Karpas-422 (cell line): ENCODE results near the gene ZKSCAN1. TPM values are rescaled to one million over a fixed set of nuclear protein-coding genes. Genes with fewer than 3 reads are reported as not detected.

Experiments
- DNase-seq: peaks from one replicate; pipeline ENCODE4 v3.0.0-alpha.2; 2015
- H2AFZ ChIP-seq: fragments of 200-600 bp; sonication (generic); 2 replicates; pipeline ENCODE4 v1.6.1; 2014; ENCODE audit warnings: antibody characterized with exemption, low read length, mixed read lengths
- H3K27ac ChIP-seq: fragments of 200-600 bp; sonication (generic); 2 replicates; pipeline ENCODE4 v1.5.1; 2014; ENCODE audit warnings: mild to moderate bottlenecking, low read length, moderate library complexity
- H3K27me3 ChIP-seq: fragments of 200-600 bp; sonication (generic); 2 replicates; pipeline ENCODE4 v1.6.1; 2014; ENCODE audit warnings: low read length, mixed read lengths
- H3K36me3 ChIP-seq: fragments of 200-600 bp; sonication (generic); 2 replicates; pipeline ENCODE4 v1.6.1; 2014; ENCODE audit warnings: low read length, mixed read lengths; ENCODE audit not compliant: insufficient read depth
- H3K4me1 ChIP-seq: fragments of 200-600 bp; sonication (generic); 2 replicates; pipeline ENCODE4 v1.6.1; 2014; ENCODE audit warnings: mild to moderate bottlenecking, low read length, mixed read lengths
- H3K4me2 ChIP-seq: fragments of 200-600 bp; sonication (generic); 2 replicates; pipeline ENCODE4 v1.6.1; 2014; ENCODE audit warnings: low read length, low read depth, mild to moderate bottlenecking; ENCODE audit not compliant: poor library complexity, severe bottlenecking
- H3K4me3 ChIP-seq: fragments of 200-600 bp; sonication (generic); 2 replicates; pipeline ENCODE4 v1.5.1; 2014; ENCODE audit warnings: mild to moderate bottlenecking, antibody characterized with exemption, low read length, mixed read lengths
- H3K79me2 ChIP-seq: fragments of 200-600 bp; sonication (generic); 2 replicates; pipeline ENCODE4 v1.6.1; 2014; ENCODE audit warnings: mild to moderate bottlenecking, low read length, mixed read lengths
- H3K9ac ChIP-seq: fragments of 200-600 bp; sonication (generic); 2 replicates; pipeline ENCODE4 v1.6.0; 2014; ENCODE audit warnings: low read length
- H3K9me2 ChIP-seq: fragments of 200-600 bp; sonication (generic), shearing (Covaris generic); replicated peaks from 2 replicates; pipeline ENCODE4 v1.6.0; 2014; ENCODE audit warnings: mild to moderate bottlenecking, low read length, moderate library complexity; ENCODE audit not compliant: insufficient read depth
- H3K9me3 ChIP-seq: fragments of 300-700, 200-600 bp; sonication (generic); 2 replicates; pipeline ENCODE4 v1.6.1; 2014; ENCODE audit warnings: low read length, mixed read lengths
- H4K20me1 ChIP-seq: fragments of 200-600 bp; sonication (generic); 2 replicates; pipeline ENCODE4 v1.6.1; 2014; ENCODE audit warnings: mild to moderate bottlenecking, antibody characterized with exemption, low read length, low read depth; ENCODE audit not compliant: insufficient read depth
- total RNA-seq: library from RNA; depleted of rRNA; stranded (reverse); fragments of >200 nt; shearing (Covaris generic); gene quantifications from 2 replicates; pipeline ENCODE4 v1.2.3, GENCODE V29; 2014; ENCODE audit warnings: low replicate concordance

Gene ZKSCAN1
- total RNA-seq, 1 experiment from 2014 or later, result 22.1 TPM

DNA sequence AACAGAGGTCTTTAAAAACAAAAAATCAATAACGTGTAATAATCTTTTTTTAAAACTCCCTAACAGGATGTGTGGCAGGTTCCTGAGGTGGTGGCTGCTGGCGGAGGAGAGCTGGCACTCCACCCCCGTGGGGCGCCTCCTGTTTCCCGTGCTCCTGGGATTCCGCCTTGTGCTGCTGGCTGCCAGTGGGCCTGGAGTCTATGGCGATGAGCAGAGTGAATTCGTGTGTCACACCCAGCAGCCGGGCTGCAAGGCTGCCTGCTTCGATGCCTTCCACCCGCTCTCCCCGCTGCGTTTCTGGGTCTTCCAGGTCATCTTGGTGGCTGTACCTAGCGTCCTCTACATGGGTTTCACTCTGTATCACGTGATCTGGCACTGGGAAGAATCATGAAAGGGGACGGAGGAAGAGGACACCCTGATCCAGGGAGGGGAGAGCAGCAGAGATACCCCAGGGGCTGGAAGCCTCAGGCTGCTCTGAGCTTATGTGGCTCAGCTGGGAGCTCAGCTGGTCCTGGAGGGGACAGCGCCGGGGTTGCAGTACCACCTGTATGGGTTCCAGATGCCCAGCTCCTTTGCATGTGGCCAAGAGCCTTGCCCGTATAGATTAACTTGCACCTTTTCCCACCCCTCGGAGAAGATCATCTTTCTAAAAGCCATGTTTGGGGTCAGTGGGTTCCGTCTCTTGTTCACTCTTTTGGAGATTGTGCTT, 22.9 kb upstream of the ZKSCAN1 start:
- H3K79me2 ChIP-seq, result no peaks in the 10 kb centered on the region
- no peak for DNase-seq
- H3K9me2 ChIP-seq, result no peaks in the 10 kb centered on the region
- H2AFZ ChIP-seq, result no peak overlapping the region
- H3K4me1 ChIP-seq, result peaks cover 17% of the 10 kb centered on the region
- no peak overlapping the region for H3K4me3 ChIP-seq
- no peak overlapping the region for H3K9ac ChIP-seq
- no peaks in the 10 kb centered on the region for H3K27me3 ChIP-seq
- H4K20me1 ChIP-seq, result no peaks in the 10 kb centered on the region
- H3K4me2 ChIP-seq, result no peak overlapping the region
- H3K9me3 ChIP-seq, result no peaks in the 10 kb centered on the region
- H3K27ac ChIP-seq, result no peak overlapping the region
- no peaks in the 10 kb centered on the region for H3K36me3 ChIP-seq

DNA sequence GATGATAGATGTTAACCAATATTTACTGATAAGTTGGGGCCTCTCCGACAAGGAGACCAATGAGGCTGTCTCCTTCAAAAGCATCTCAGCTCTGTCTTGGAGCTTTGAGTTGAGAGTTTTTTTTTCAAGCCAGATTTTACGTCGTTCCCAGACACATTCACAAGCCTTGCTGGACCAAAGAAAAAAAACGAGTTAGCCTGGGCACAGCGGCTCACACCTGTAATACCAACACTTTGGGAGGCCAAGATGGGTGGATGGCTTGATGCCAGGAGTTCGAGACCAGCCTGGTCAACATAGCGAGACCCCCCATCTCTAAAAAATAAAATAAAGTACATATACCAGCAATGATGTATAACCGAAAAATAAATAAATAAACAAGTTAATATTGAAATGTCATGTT, 20.6 kb upstream of the ZKSCAN1 start:
- H3K79me2 ChIP-seq, result no peaks in the 10 kb centered on the region
- H4K20me1 ChIP-seq, result no peaks in the 10 kb centered on the region
- H3K4me3 ChIP-seq, result no peak overlapping the region
- H2AFZ ChIP-seq, result no peak overlapping the region
- no peak overlapping the region for H3K27ac ChIP-seq
- no peaks in the 10 kb centered on the region for H3K9me3 ChIP-seq
- H3K4me2 ChIP-seq, result no peak overlapping the region
- DNase-seq, result no peak
- peaks cover 15% of the 10 kb centered on the region for H3K4me1 ChIP-seq
- H3K36me3 ChIP-seq, result no peaks in the 10 kb centered on the region
- no peaks in the 10 kb centered on the region for H3K27me3 ChIP-seq
- no peak overlapping the region for H3K9ac ChIP-seq
- H3K9me2 ChIP-seq, result no peaks in the 10 kb centered on the region

DNA sequence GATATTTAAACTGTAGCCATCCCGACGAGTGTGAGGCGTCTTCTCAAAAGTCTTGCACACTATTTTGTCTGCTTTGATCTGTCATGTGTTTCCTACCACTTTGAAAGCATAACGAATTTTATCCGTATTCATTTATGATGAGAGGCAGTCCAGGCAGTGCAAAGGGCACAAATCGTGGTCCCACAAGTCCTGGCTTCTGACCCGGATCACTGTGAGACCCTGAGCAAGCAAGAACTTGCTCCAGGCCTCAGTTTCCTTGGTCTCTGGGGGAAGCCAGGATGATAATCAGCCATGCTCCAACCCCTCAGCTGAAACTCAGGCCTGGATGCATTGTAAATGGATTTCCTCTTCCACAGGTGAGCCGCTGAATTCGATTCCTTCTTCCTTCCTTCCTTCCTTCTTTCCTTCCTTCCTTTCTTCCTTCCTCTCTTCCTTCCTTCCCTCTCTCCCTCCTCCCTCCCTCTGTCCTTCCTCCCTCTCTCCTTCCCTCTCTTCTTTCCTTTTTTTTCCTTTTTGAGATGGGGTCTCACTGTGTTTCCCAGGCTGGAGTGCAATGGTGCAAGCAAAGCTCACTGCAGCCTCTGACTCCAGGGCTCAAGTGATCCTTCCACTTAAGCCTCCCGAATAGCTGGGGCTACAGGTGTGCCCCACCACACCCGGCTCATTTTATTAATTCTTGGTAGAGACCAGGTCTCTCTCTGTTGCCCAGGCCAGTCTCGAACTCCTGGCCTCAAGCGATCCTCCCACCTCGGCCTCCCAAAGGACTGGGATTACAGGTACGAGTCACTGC, 18.4 kb upstream of the ZKSCAN1 start:
- Histone ChIP-seq H3K9ac (peak overlapping the region; percentile 76), H3K79me2 (no peaks in the 10 kb centered on the region), H3K36me3 (no peaks in the 10 kb centered on the region), H4K20me1 (no peaks in the 10 kb centered on the region), H2AFZ (peak overlapping the region; percentile 72; the same call in 1 of the 2 replicates), H3K9me2 (no peaks in the 10 kb centered on the region), H3K4me3 (peak overlapping the region; percentile 72), H3K4me1 (peaks cover 8% of the 10 kb centered on the region; the same call in 1 of the 2 replicates), H3K27me3 (no peaks in the 10 kb centered on the region), H3K27ac (no peak overlapping the region), H3K9me3 (no peaks in the 10 kb centered on the region), H3K4me2 (peak overlapping the region; percentile 72)
- no peak for DNase-seq

DNA sequence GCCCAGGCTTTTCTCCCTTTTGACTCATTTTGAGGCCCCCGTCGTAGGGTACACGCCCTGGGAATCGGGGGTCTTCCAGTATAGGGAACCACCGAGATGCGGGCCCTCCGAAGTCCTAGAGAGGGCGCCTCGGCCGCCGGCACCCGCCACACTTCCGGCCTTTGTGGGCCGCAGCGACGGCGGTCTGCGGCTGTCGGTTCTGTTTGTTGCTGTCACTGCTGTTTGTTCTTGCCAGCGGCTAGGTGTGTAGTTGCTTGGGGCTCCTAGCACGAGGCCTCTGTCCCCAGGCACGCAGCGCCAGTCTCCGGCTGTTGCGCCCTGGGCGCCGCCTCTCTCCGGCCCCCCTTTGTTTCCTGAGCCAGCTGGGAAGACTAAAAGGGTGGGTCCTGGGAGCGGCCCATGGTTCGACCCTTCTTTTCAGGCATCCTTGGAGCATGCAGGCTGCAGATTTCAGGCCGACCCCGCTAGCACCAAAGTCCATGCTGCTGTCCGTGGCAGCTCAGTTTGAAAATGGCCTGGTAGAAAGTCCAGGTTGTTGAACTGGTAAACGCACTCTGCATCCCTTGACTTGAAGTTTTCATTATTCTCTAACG, 17.8 kb upstream of the ZKSCAN1 start:
- no peaks in the 10 kb centered on the region for H3K9me3 ChIP-seq
- H3K27ac ChIP-seq, result no peak overlapping the region
- peak overlapping the region; percentile 76 for H3K9ac ChIP-seq
- H3K9me2 ChIP-seq, result no peaks in the 10 kb centered on the region
- H3K36me3 ChIP-seq, result no peaks in the 10 kb centered on the region
- peak overlapping the region; percentile 72 for H3K4me2 ChIP-seq
- peaks cover 8% of the 10 kb centered on the region; the same call in 1 of the 2 replicates for H3K4me1 ChIP-seq
- peak overlapping the region; percentile 72 for H3K4me3 ChIP-seq
- no peaks in the 10 kb centered on the region for H3K79me2 ChIP-seq
- DNase-seq, result peak; percentile 61
- no peaks in the 10 kb centered on the region for H3K27me3 ChIP-seq
- H2AFZ ChIP-seq, result peak overlapping the region; percentile 72; the same call in 1 of the 2 replicates
- no peaks in the 10 kb centered on the region for H4K20me1 ChIP-seq

DNA sequence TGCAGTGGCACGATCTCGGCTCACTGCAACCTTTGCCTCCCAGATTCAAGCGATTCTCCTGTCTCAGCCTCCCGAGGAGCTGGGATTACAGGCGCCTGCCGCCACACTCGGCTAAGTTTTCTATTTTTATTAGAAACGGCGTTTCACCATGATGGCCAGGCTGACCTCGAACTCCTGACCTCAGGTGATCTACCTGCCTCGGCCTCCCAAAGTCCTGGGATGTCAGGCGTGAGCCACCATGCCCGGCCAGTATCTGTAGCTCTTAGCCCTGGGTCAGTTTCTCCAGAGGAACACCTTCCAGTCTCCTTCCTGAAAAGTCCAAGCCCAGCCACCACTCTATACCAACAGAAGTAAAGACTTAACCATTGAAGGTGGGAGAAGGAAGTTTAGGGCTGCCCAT, 15.2 kb upstream of the ZKSCAN1 start:
- no peak overlapping the region for H3K4me2 ChIP-seq
- peaks cover 6% of the 10 kb centered on the region; the same call in 1 of the 2 replicates for H3K4me1 ChIP-seq
- H3K9me2 ChIP-seq, result no peaks in the 10 kb centered on the region
- no peaks in the 10 kb centered on the region for H3K36me3 ChIP-seq
- no peak overlapping the region for H2AFZ ChIP-seq
- H3K27me3 ChIP-seq, result no peaks in the 10 kb centered on the region
- no peaks in the 10 kb centered on the region for H4K20me1 ChIP-seq
- no peak for DNase-seq
- H3K9me3 ChIP-seq, result no peaks in the 10 kb centered on the region
- H3K9ac ChIP-seq, result no peak overlapping the region
- no peak overlapping the region for H3K4me3 ChIP-seq
- no peak overlapping the region for H3K27ac ChIP-seq
- H3K79me2 ChIP-seq, result no peaks in the 10 kb centered on the region

DNA sequence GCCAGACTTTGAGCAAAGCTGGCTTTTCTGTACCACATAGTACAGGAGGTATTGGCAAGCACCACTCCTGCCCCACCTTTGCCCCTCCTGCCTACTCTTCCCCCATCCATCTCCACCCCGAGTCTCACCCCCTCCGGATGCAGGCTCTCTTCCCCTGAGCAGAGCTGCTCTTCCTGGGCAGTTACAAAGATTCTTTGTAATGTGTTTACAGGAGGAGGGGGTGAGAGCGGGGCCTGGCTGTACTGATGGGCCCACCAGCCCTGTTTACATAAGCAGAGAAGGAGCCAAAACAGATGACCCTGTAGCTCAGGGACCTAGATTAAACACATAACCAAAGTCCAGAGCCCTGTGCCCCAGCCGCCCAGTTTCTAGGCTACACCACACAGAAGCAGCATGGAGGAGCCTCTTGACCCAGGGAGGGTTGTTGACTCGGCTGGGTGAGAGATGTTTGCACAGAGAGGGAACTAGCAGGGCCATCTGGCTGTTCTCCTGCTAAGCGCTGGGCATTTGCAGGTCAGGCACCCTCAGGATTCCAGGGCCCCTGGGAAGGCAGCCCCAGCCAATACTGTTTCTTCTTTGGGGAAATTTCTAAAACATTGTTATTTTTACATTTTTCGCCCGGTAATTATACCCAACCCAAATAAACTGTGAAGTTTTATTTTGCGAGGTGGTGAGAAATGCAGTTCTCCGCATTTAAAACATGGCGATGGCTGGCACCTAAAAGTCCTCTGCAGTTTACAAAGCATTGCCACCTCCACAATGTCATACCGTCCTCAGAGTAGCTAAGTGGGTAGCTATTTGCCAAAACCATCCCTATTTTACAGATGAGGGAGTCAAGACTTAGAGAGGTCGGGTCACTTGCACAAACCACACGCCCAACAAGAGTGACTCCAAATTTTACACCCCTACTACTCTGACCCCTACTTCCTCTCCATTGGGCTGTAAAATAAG, 11.4 kb upstream of the ZKSCAN1 start:
- no peaks in the 10 kb centered on the region for H4K20me1 ChIP-seq
- H3K4me3 ChIP-seq, result no peak overlapping the region
- DNase-seq, result no peak
- no peaks in the 10 kb centered on the region for H3K27me3 ChIP-seq
- H3K9ac ChIP-seq, result no peak overlapping the region
- no peak overlapping the region for H3K27ac ChIP-seq
- H3K9me3 ChIP-seq, result no peaks in the 10 kb centered on the region
- no peaks in the 10 kb centered on the region for H3K79me2 ChIP-seq
- no peaks in the 10 kb centered on the region for H3K4me1 ChIP-seq
- H2AFZ ChIP-seq, result no peak overlapping the region
- no peaks in the 10 kb centered on the region for H3K36me3 ChIP-seq
- H3K9me2 ChIP-seq, result no peaks in the 10 kb centered on the region
- no peak overlapping the region for H3K4me2 ChIP-seq

DNA sequence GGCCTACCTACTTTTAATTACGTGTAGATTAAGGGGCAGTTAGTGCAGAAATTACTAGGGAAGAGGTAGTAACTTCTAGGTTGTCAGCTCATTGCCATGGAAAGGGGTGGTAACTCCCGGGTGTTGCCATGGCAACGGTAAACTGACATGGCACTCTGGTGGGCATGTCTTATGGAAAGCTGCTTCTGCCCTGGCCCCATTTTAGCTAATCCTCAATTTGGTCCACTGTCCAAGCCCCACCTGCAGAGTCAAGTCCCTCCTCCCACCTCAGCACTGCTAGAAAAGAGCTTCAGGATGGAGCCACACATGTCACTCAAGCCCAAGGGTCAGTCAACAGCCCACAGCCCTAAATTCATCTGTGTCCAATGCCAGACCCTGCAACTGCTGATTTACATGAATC, 7.5 kb upstream of the ZKSCAN1 start:
- Histone ChIP-seq H3K36me3 (no peaks in the 10 kb centered on the region), H3K4me1 (no peaks in the 10 kb centered on the region), H3K9me2 (no peaks in the 10 kb centered on the region), H3K27me3 (no peaks in the 10 kb centered on the region), H3K4me2 (no peak overlapping the region), H2AFZ (no peak overlapping the region), H3K4me3 (no peak overlapping the region), H3K27ac (no peak overlapping the region), H3K79me2 (no peaks in the 10 kb centered on the region), H3K9ac (no peak overlapping the region), H3K9me3 (no peaks in the 10 kb centered on the region), H4K20me1 (no peaks in the 10 kb centered on the region)
- no peak for DNase-seq
